K562 (cell line): ENCODE measurements around the gene VWA3B.

ENCODE experiments used
- NFIC ChIP-seq: fragments of 450-650 bp; IDR thresholded peaks from 2 replicates; pipeline ENCODE4 v1.6.1; 2017; ENCODE audit warnings: mild to moderate bottlenecking, inconsistent platforms
- SP2 ChIP-seq: IDR thresholded peaks from 2 replicates; pipeline ENCODE4 v1.6.1; 2011; ENCODE audit warnings: mild to moderate bottlenecking, low read depth, low read length, moderate library complexity; ENCODE audit not compliant: poor library complexity, severe bottlenecking; ENCODE audit errors: extremely low read depth
- ZNF384 ChIP-seq: IDR thresholded peaks from 2 replicates; pipeline ENCODE4 v1.6.1; 2012; ENCODE audit warnings: low read depth, low read length, improper control_type of control experiment

DNA sequence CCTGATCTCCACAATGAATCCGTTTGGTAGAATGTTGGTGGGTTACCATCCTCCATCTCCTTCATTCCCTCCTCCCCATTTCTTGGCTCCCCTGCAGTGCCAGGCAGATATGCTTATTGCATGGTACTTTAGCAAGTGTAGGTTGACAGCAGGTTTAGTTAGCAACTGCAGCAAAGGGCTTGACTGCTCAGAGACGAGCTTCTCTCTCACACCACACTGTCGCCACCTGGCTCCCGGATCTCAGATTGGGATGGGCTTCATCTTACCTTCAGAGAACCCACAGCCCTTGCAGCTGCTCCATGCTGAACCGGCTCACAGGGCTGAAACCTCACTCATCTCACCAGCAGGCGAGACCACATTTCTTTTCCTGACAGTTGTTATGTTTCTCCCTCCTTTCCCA is 88.8 kb downstream of the VWA3B start:
- TF ChIP-seq NFIC (no peak), ZNF384 (no peak), SP2 (no peak)
